BLaER1 treated with 17β-estradiol and CSF1 and Interleukin-3, amounts not matched to agents 10 nM and 100 nM (cell line): ENCODE results near the gene DENND6B.
"Not testable (repeated sequence)": the region's sequence is repeated elsewhere in the genome, so short reads cannot be mapped to it uniquely, and the experiment has no call there.

ENCODE experiments used
- H3K27ac ChIP-seq, 11 experiments: shearing (Covaris generic); formaldehyde crosslinking; 2 replicates each; pipeline ENCODE4 v1.8.1; 2022
- H3K27me3 ChIP-seq, 11 experiments: shearing (Covaris generic); formaldehyde crosslinking; 2 replicates each; pipeline ENCODE4 v1.8.1; 2022
- H3K36me3 ChIP-seq, 11 experiments: shearing (Covaris generic); formaldehyde crosslinking; 2 replicates each; pipeline ENCODE4 v1.8.1; 2022
- H3K4me1 ChIP-seq, 10 experiments: shearing (Covaris generic); formaldehyde crosslinking; 2 replicates each; pipeline ENCODE4 v1.8.1; 2022
- H3K4me2 ChIP-seq, 11 experiments: shearing (Covaris generic); formaldehyde crosslinking; 2 replicates each; pipeline ENCODE4 v1.8.1; 2022
- H3K4me3 ChIP-seq, 10 experiments: shearing (Covaris generic); formaldehyde crosslinking; 2 replicates each; pipeline ENCODE4 v1.8.1; 2022
- H3K9ac ChIP-seq, 11 experiments: shearing (Covaris generic); formaldehyde crosslinking; 2 replicates each; pipeline ENCODE4 v1.8.1; 2022
- H3K9me3 ChIP-seq, 11 experiments: shearing (Covaris generic); formaldehyde crosslinking; replicated peaks in 1 of 11; 2 replicates each; pipeline ENCODE4 v1.8.1; 2022
- H4K20me1 ChIP-seq, 11 experiments: shearing (Covaris generic); formaldehyde crosslinking; 2 replicates each; pipeline ENCODE4 v1.8.1; 2022
- Cebpa-rat ChIP-seq, 11 experiments: shearing (Covaris generic); IDR thresholded peaks; 2 replicates each; pipeline ENCODE4 v1.8.1; 2022

Gene DENND6B

GRCh38 chr22:50342651-50343540 lies 16.1 kb upstream of the DENND6B start, which contains the start of gene PPP6R2:
Gene PPP6R2, plus strand, starts transcription at chr22:50343327. Its CDS starts 50,582 bp downstream, at chr22:50393909.
- H3K4me3 ChIP-seq: peak within 1 kb of the TSS; percentile 84 to 95 (median 88)
- peak within 1 kb of the TSS; percentile 88 to 100 (median 100) for H3K4me2 ChIP-seq
- H4K20me1 ChIP-seq: peaks cover 14 to 19% (median 16%) of the 10 kb centered on the region in 11 experiments; a peak in 20 of 22 replicates
- peaks cover 0 to 11% (median 2%) of the 10 kb centered on the region in 11 experiments; a peak in 6 of 22 replicates for H3K36me3 ChIP-seq
- H3K9ac ChIP-seq: peak within 1 kb of the TSS; percentile 93 to 98 (median 95)
- TF ChIP-seq Cebpa-rat (IDR thresholded peaks at IDR 0.05): no peak
- H3K27me3 ChIP-seq: no peaks in the 10 kb centered on the region
- H3K4me1 ChIP-seq: peaks cover 11 to 35% (median 25%) of the 10 kb centered on the region in 10 experiments; a peak in 19 of 20 replicates
- H3K9me3 ChIP-seq: peaks cover 0 to 6% (median 0%) of the 10 kb centered on the region in 11 experiments; a peak in 6 of 22 replicates
- peak within 1 kb of the TSS; percentile 85 to 93 (median 91) for H3K27ac ChIP-seq

DNA sequence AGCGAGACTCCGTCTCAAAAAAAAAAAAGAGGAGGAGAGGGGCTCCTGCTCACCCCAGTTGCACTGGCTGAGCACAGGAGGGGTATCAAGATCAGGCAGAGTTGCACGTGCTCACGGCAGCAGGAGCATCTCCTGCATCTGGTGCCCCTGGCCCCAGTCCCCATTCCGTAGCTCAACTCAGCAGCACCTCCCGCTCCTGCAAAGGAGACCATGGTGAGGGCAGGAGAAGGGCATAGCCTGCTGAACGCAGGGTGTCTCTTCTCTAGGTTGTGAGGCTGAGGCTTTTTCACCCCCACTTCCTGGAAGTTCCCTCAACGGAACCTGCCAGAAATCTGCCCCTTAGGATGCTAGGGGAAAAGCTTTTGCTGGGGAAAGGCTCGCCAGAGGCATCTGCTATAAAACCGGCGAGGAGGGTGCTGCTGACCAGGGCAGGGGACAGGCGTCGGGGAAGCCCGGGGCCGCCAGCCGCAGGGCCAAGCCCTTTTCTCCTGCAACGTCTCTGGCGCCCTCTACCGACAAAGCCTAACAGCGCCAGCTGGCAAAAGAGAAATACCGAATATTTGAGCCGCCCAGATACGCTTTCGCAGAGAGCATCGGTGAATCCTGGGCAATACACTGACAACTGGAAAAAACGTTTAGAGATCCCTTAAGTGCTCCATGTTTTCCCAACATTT lies 15.3 kb upstream of the DENND6B start:
- peak overlapping the region; percentile 84 to 95 (median 88) for H3K4me3 ChIP-seq
- H3K4me2 ChIP-seq: peak overlapping the region; percentile 88 to 100 (median 100)
- H3K27me3 ChIP-seq: no peaks in the 10 kb centered on the region
- TF ChIP-seq Cebpa-rat (IDR thresholded peaks at IDR 0.05): no peak
- peaks cover 0 to 6% (median 0%) of the 10 kb centered on the region in 11 experiments; a peak in 3 of 22 replicates for H3K36me3 ChIP-seq
- H3K9me3 ChIP-seq: peaks cover 0 to 10% (median 0%) of the 10 kb centered on the region in 11 experiments; a peak in 6 of 22 replicates
- peak overlapping the region in 8 of 11 experiments; percentile 34 to 91 (median 90); a peak in 15 of 22 replicates for H3K27ac ChIP-seq
- peak overlapping the region; percentile 93 to 98 (median 95) for H3K9ac ChIP-seq
- H4K20me1 ChIP-seq: peaks cover 6 to 11% (median 8%) of the 10 kb centered on the region in 11 experiments; a peak in 19 of 22 replicates
- peaks cover 11 to 27% (median 18%) of the 10 kb centered on the region in 10 experiments; a peak in 19 of 20 replicates for H3K4me1 ChIP-seq

DNA sequence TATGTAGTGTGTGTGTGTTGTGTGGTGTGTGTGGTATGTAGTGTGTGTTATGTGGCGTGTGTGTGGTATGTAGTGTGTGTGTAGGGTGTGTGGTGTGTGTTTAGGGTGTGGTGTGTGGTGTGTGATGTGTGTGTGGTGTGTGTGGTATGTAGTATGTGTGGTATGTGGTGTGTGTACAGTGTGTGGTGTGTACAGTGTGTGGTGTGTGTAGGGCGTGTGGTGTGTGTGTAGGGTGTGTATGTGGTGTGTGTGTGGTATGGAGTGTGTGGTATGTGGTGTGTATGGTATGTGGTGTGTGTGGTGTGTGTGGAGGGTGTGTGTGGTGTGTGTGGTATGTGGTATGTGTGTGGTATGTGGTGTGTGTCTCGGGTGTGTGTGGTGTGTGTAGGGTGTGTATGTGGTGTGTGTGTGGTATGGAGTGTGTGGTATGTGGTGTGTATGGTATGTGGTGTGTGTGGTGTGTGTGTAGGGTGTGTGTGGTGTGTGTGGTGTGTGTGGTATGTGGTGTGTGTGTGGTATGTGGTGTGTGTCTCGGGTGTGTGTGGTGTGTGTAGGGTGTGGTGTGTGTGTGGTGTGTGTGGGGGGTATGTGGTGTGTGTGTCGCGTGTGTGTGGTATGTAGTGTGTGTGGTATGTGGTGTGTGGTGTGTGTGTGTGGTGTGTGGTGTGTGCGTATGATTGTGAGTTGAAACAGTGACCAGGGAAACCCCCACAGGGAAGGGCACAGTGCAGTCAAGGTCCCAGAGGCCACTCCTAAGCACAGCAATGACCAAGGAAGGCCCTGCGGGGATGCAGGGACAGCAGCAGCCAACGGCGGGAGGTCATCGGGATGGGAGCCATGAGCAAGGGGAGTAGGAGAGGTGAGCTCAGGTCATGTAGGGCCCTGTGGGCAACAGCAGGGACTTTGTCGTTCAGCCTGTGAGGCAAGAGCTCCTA lies 13.4 kb upstream of the DENND6B start:
- H3K4me3 ChIP-seq: no peak overlapping the region
- no peaks in the 10 kb centered on the region for H4K20me1 ChIP-seq
- peaks cover 4 to 16% (median 11%) of the 10 kb centered on the region in 10 experiments; a peak in 16 of 20 replicates for H3K4me1 ChIP-seq
- H3K9me3 ChIP-seq: peaks cover 0 to 10% (median 0%) of the 10 kb centered on the region in 11 experiments; a peak in 6 of 22 replicates
- H3K9ac ChIP-seq: no peak overlapping the region
- no peak overlapping the region for H3K27ac ChIP-seq
- H3K27me3 ChIP-seq: no peaks in the 10 kb centered on the region
- H3K36me3 ChIP-seq: no peaks in the 10 kb centered on the region
- TF ChIP-seq Cebpa-rat (IDR thresholded peaks at IDR 0.05): no peak
- H3K4me2 ChIP-seq: no peak overlapping the region

GRCh38 chr22:50338860-50339462 lies 12.1 kb upstream of the DENND6B start:
- H3K4me1 ChIP-seq: peaks cover 4 to 22% (median 12%) of the 10 kb centered on the region in 10 experiments; a peak in 16 of 20 replicates
- H3K27ac ChIP-seq: no peak overlapping the region
- no peak overlapping the region for H3K4me2 ChIP-seq
- no peak overlapping the region for H3K9ac ChIP-seq
- no peaks in the 10 kb centered on the region for H3K36me3 ChIP-seq
- no peaks in the 10 kb centered on the region for H3K27me3 ChIP-seq
- H3K4me3 ChIP-seq: no peak overlapping the region
- no peak for TF ChIP-seq Cebpa-rat (IDR thresholded peaks at IDR 0.05)
- H4K20me1 ChIP-seq: no peaks in the 10 kb centered on the region
- peaks cover 0 to 10% (median 0%) of the 10 kb centered on the region in 11 experiments; a peak in 6 of 22 replicates for H3K9me3 ChIP-seq

GRCh38 chr22:50338042-50338573 lies 11.3 kb upstream of the DENND6B start:
- Histone ChIP-seq H4K20me1 (no peaks in the 10 kb centered on the region), H3K4me3 (no peak overlapping the region), H3K27ac (no peak overlapping the region), H3K36me3 (no peaks in the 10 kb centered on the region), H3K9me3 (peaks cover 0 to 10% (median 0%) of the 10 kb centered on the region in 11 experiments; a peak in 6 of 22 replicates), H3K4me2 (no peak overlapping the region), H3K9ac (no peak overlapping the region), H3K4me1 (peaks cover 4 to 26% (median 13%) of the 10 kb centered on the region in 10 experiments; a peak in 16 of 20 replicates), H3K27me3 (no peaks in the 10 kb centered on the region)
- TF ChIP-seq Cebpa-rat (IDR thresholded peaks at IDR 0.05): no peak

DNA sequence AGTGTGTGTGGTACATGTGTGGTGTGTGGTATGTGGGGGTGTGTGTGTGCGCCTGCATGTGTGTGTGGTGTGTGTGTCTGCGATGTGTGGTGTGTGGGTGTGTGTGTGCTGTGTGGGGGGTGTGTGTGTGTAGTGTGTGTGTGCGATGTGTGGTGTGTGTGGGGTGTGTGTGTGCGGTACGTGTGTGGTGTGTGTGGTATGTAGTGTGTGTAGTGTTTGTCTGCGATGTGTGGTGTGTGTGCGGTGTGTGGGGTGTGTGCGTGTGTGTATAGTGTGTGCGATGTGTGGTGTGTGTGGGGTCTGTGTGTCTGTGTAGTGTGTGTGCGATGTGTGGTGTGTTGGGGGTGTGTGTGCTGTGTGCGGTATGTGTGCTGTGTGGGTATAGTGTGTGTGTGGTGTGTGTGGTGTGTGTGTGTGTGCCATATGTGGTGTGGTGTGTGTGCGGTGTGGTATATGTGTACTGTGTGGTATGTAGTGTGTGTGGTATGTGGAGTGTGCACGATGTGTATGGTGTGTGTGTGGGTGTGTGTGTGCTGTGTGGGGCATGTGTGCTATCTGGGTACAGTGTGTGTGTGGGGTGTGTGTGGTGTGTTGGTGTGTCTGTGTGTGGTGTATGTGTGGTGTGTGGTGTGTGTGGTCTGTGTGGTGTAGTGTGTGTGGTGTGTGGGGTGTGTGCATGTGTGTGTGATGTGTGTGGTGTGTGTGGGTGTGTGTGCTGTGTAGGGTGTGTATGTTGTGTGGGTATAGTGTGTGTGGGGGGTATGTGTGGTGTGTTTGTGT lies 10.6 kb upstream of the DENND6B start:
- TF ChIP-seq Cebpa-rat (IDR thresholded peaks at IDR 0.05): no peak
- H3K4me2 ChIP-seq: no peak overlapping the region

DNA sequence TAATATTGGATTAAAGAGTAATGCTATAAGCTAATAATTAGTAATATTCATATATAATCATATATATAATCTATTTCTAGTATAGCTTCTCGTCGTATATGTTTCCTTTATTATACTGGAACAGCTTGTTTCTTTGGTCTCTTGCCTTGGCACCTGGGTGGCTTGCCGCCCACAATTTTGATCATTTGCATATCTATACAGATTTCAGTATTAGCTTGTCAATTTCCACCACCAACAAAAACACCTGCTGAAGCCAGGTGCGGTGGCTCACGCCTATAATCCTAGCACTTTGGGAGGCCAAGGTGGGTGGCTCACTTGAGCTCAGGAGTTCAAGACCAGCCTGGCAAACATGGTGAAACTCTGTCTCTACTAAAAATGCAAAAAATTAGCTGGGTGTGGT lies 7.6 kb upstream of the DENND6B start:
- H3K36me3 ChIP-seq, H3K4me3 ChIP-seq, H3K9me3 ChIP-seq, H3K27ac ChIP-seq, H3K9ac ChIP-seq, H3K4me2 ChIP-seq, H4K20me1 ChIP-seq, H3K27me3 ChIP-seq: not testable (repeated sequence)
- peaks cover 3 to 11% (median 6%) of the 10 kb centered on the region in 10 experiments; a peak in 15 of 20 replicates for H3K4me1 ChIP-seq

More for the DNA sequence above, 10.6 kb upstream of the DENND6B start:
- Histone ChIP-seq H3K27me3 (no peaks in the 10 kb centered on the region), H3K27ac (no peak overlapping the region), H4K20me1 (no peaks in the 10 kb centered on the region), H3K9me3 (peaks cover 0 to 10% (median 0%) of the 10 kb centered on the region in 11 experiments; a peak in 6 of 22 replicates), H3K4me3 (no peak overlapping the region), H3K36me3 (no peaks in the 10 kb centered on the region), H3K9ac (no peak overlapping the region), H3K4me1 (peaks cover under 1 to 21% (median 10%) of the 10 kb centered on the region in 10 experiments; a peak in 15 of 20 replicates)
